Hepatocyte (in vitro differentiated cells): ENCODE measurements around the gene YJEFN3. TPM values are rescaled to one million over a fixed set of nuclear protein-coding genes. Genes with fewer than 3 reads are reported as not detected.

Experiments
- DNase-seq: peaks from one replicate; pipeline ENCODE4 v3.0.0-alpha.2; 2016; ENCODE audit warnings: low spot score
- H2AFZ ChIP-seq: fragments of 200-600 bp; sonication (generic); 2 replicates; pipeline ENCODE4 v1.6.0; 2016; ENCODE audit warnings: antibody characterized with exemption, mild to moderate bottlenecking
- H3K27ac ChIP-seq: fragments of 200-600 bp; sonication (generic); 2 replicates; pipeline ENCODE4 v1.5.1; 2016; ENCODE audit warnings: mild to moderate bottlenecking
- H3K27me3 ChIP-seq: fragments of 200-600 bp; sonication (generic); 2 replicates; pipeline ENCODE4 v1.6.1; 2016
- H3K36me3 ChIP-seq: fragments of 200-600 bp; sonication (generic); replicated peaks from 2 replicates; pipeline ENCODE4 v1.5.1; 2016; ENCODE audit warnings: low read depth; ENCODE audit not compliant: insufficient read depth
- H3K4me1 ChIP-seq: fragments of 200-600 bp; sonication (generic); 2 replicates; pipeline ENCODE4 v1.5.1; 2016; ENCODE audit warnings: mild to moderate bottlenecking, moderate library complexity; ENCODE audit not compliant: insufficient read depth
- H3K4me2 ChIP-seq: fragments of 200-600 bp; sonication (generic); 2 replicates; pipeline ENCODE4 v1.6.0; 2016
- H3K4me3 ChIP-seq: fragments of 200-600 bp; sonication (generic); 2 replicates; pipeline ENCODE4 v1.5.1; 2016; ENCODE audit warnings: mild to moderate bottlenecking
- H3K79me2 ChIP-seq: fragments of 200-600 bp; sonication (generic); 2 replicates; pipeline ENCODE4 v1.6.0; 2017; ENCODE audit warnings: mild to moderate bottlenecking
- H3K9me2 ChIP-seq: fragments of 200-600 bp; sonication (generic); replicated peaks from 2 replicates; pipeline ENCODE4 v1.6.0; 2017; ENCODE audit warnings: mild to moderate bottlenecking; ENCODE audit not compliant: insufficient read depth
- H3K9me3 ChIP-seq: fragments of 200-600 bp; sonication (generic); 2 replicates; pipeline ENCODE4 v1.5.1; 2016; ENCODE audit warnings: low read depth, mild to moderate bottlenecking
- H4K20me1 ChIP-seq: fragments of 200-600 bp; sonication (generic); 2 replicates; pipeline ENCODE4 v1.6.0; 2016; ENCODE audit warnings: mild to moderate bottlenecking; ENCODE audit not compliant: insufficient read depth, poor library complexity, severe bottlenecking
- CTCF ChIP-seq: fragments of 200-600 bp; sonication (generic); IDR thresholded peaks from 2 replicates; pipeline ENCODE4 v1.5.1; 2016; ENCODE audit warnings: antibody characterized with exemption, mild to moderate bottlenecking; ENCODE audit not compliant: poor library complexity
- EZH2 ChIP-seq: fragments of 200-600 bp; sonication (generic); IDR thresholded peaks from 2 replicates; pipeline ENCODE4 v1.6.1; 2016; ENCODE audit warnings: antibody characterized with exemption, mild to moderate bottlenecking, borderline replicate concordance
- EZH2phosphoT487 ChIP-seq: fragments of 200-600 bp; sonication (generic); IDR thresholded peaks from one replicate; pipeline ENCODE4 v1.6.1; 2018; ENCODE audit warnings: antibody characterized with exemption, mild to moderate bottlenecking, low read depth, moderate library complexity; ENCODE audit not compliant: unreplicated experiment, severe bottlenecking
- WGBS: methylation state at CpG from one replicate; pipeline ENCODE4 v1.1.6; 2016; ENCODE audit warnings: low lambda C conversion rate; ENCODE audit errors: missing lambda C conversion rate; 5-methylcytosine and 5-hydroxymethylcytosine counted together
- polyA plus RNA-seq: library from polyadenylated mRNA; unstranded; fragments of >200 nt; fragmentation: Nextera tagmentation; extraction: Ambion mirVana; gene quantifications from 2 replicates; pipeline ENCODE4 v1.2.1, GENCODE V29; 2016
- total RNA-seq: library from RNA; depleted of rRNA; stranded (reverse); fragments of >200 nt; gene quantifications from 2 replicates; pipeline ENCODE4 v1.2.3, GENCODE V29; 2014

The YJEFN3 gene
- total and polyA plus RNA-seq, 2 experiments from 2014 or later = 3.0 to 12.5 TPM

GRCh38 chr19:19527674-19528625 is 761 bp upstream of the YJEFN3 start:
- H4K20me1 ChIP-seq = peaks cover 17% of the 10 kb centered on the region
- TF ChIP-seq EZH2phosphoT487 (no peak), CTCF (no peak), EZH2 (no peak)
- H3K4me1 ChIP-seq = no peaks in the 10 kb centered on the region
- H3K4me3 ChIP-seq = no peak overlapping the region
- H3K9me3 ChIP-seq = no peaks in the 10 kb centered on the region
- no peaks in the 10 kb centered on the region for H3K27me3 ChIP-seq
- peaks cover 22% of the 10 kb centered on the region for H3K79me2 ChIP-seq
- 96% methylated on average over 25 of the region's 27 CpGs for WGBS
- no peak overlapping the region for H3K4me2 ChIP-seq
- no peak overlapping the region for H3K27ac ChIP-seq
- no peaks in the 10 kb centered on the region for H3K9me2 ChIP-seq
- DNase-seq = no peak
- H2AFZ ChIP-seq = no peak overlapping the region
- no peaks in the 10 kb centered on the region for H3K36me3 ChIP-seq

DNA sequence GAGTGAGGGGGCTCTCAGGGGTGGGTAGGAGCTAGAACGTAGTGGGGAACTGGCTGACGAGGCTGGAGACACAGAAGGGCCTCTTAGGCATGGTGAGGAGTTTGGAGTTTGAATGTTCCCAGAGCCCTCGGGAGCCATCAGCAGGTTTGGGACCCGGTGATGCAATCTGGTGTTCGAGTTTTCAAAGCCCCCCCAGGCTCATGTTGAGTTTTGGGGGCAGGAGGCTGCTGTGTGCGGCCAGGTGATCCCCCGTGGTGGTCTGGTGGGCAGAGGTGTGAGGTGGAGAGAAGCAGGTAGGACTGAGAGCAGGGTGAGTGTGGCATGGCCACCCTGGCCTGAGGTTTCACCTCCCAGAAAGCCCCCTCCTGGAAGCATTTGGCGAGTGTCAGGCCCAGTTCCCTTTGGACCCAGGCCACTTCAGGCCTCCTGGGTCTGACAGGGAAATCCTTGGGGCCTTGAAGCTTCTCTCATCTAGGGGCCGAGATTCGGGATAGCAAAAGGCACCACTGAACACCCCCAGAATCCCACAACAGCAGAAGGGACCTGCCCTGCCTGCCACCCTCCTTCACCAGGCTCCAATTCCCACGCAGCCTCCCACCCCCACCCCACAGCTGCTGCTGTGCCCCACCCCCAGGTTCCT is 1.2 kb downstream of the YJEFN3 start:
- Histone ChIP-seq H2AFZ (no peak overlapping the region), H3K4me2 (no peak overlapping the region), H3K27ac (no peak overlapping the region), H3K4me3 (no peak overlapping the region), H3K9me3 (no peaks in the 10 kb centered on the region), H3K9me2 (no peaks in the 10 kb centered on the region), H3K79me2 (peaks cover 3% of the 10 kb centered on the region), H4K20me1 (peaks cover 3% of the 10 kb centered on the region), H3K36me3 (no peaks in the 10 kb centered on the region), H3K27me3 (no peaks in the 10 kb centered on the region), H3K4me1 (peaks cover 9% of the 10 kb centered on the region)
- TF ChIP-seq EZH2 (no peak), CTCF (no peak), EZH2phosphoT487 (no peak)
- no peak for DNase-seq
- 83% methylated on average over 9 of the region's 11 CpGs for WGBS

DNA sequence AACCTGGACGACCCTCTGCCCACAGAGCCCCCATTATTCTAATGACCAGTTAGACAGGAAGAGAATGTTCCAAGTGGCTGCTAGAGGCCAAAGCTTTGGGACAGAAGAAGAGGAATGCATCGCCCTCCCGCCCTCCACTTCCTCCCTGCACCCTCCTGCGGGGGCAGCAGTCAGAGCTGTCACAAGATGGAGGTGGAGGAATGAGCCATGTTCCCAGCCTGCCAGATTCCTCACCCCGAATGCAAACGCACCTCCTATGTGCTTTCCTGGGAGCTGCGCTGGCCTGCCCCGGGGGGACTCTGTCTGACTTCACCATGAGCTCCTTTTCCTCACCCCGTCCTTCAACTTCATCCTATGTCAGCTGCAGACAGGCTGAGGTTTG is 1.7 kb downstream of the YJEFN3 start:
- H3K4me2 ChIP-seq = no peak overlapping the region
- H3K27ac ChIP-seq = no peak overlapping the region
- no peaks in the 10 kb centered on the region for H3K79me2 ChIP-seq
- H3K9me2 ChIP-seq = no peaks in the 10 kb centered on the region
- no peaks in the 10 kb centered on the region for H3K27me3 ChIP-seq
- no peaks in the 10 kb centered on the region for H3K36me3 ChIP-seq
- peaks cover 9% of the 10 kb centered on the region for H3K4me1 ChIP-seq
- H2AFZ ChIP-seq = no peak overlapping the region
- H4K20me1 ChIP-seq = peaks cover 3% of the 10 kb centered on the region
- no peaks in the 10 kb centered on the region for H3K9me3 ChIP-seq
- DNase-seq = no peak
- TF ChIP-seq EZH2 (no peak), EZH2phosphoT487 (no peak), CTCF (no peak)
- no peak overlapping the region for H3K4me3 ChIP-seq
- WGBS = 77% methylated on average over 8 of the region's 9 CpGs
